Activated T-helper 9 cell treated with anti-CD3 and anti-CD28 coated beads, Interleukin-2, amount 50 U/mL, for 16 hours (primary cell): ENCODE data around the gene DISC1.
"Not testable (repeated sequence)": the region's sequence is repeated elsewhere in the genome, so short reads cannot be mapped to it uniquely, and the experiment has no call there.

Experiments
- DNase-seq: peaks from one replicate; pipeline ENCODE4 v3.0.0-alpha.2; 2020; ENCODE audit warnings: low read depth

Gene DISC1

GRCh38 chr1:231606712-231607111 is 19.9 kb upstream of the DISC1 start:
- no peak for DNase-seq

- DNase-seq: no peak
These were observed 16.2 kb upstream of the DISC1 start for GRCh38 chr1:231610388-231610787.

- DNase-seq: no peak
These were observed 15.5 kb upstream of the DISC1 start for GRCh38 chr1:231611111-231611510.

GRCh38 chr1:231611851-231612250 is 14.7 kb upstream of the DISC1 start:
- DNase-seq: no peak

DNA sequence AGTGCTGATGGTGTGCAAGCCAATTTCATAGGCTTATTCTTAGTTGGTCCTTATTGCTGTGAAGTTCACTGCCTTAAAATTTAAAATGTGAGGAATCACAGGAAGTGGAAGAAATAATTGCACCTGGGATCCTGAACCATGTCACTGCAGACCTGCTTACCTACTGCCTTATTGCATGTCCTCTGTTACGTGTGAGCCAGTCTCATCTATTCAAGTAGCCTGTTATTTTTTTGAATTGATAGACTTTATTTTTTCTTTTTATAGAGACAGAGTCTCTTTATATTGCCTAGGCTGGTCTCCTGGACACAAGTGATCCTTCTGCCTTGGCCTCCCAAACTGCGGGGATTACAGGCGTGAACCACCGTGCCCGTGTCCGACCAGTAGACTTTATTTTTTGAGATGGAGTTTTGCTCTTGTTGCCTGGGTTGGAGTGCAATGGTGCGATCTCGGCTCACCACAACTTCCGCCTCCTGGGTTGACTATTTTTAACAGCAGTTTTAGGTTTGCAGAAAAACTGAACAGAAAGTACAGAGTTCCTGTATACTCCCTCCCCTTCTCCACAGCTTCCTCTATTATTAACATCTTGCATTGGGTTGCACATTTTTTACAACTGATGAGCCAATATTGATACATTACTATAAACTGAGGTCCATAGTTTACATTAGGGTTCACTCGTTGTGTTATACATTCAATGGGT is 14.0 kb upstream of the DISC1 start:
- DNase-seq: no peak

- no peak for DNase-seq
These were observed 12.9 kb upstream of the DISC1 start for GRCh38 chr1:231613419-231614349.

- no peak for DNase-seq
These were observed 9.9 kb upstream of the DISC1 start for GRCh38 chr1:231616667-231617066.

DNA sequence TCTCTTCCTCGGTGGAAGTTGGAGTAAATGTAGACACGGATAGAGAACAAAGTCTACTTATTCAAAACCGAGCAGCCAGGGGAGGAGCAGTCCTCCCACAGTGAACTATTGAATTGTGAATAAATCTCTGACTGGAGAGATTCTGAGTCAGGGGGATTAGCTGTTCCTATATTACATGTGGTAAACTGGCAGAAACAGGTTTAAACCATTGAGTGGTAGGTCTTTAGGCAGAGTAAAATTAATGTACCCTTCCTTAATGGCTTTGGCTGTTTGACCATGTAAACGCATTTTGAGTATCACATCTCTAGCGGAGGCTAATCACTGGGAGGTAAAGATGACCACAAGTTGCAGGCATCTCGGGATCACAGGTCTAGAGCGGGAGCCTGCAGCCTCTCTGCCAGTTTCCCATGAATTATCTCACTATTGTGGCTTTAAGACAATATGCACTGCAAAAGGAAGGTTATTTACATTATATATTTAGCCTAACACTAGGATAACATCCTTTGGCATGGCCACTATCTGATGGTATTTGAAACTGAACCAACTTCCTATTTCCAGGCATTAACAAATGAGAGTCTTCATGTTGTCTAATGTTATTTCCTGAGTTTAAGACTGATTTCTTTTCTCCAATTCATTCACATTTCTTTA is 7.9 kb upstream of the DISC1 start:
- DNase-seq: no peak

GRCh38 chr1:231619257-231619634 is 7.3 kb upstream of the DISC1 start:
- no peak for DNase-seq

DNA sequence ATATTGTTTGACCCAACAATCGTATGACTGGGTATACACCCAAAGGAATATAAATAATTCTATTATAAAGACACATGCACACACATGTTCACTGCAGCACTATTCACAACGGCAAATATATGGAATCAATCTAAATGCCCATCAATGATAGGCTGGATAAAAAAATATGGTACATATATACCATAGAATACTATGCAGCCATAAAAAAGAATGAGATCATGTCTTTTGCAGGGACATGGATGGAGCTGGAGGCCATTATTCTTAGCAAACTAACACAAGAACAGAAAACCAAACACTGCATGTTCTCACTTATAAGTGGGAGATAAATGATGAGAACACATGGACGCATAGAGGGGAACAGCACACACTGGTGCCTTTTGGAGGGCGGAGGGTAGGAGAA is 1.5 kb upstream of the DISC1 start:
- DNase-seq: not testable (repeated sequence)

DNA sequence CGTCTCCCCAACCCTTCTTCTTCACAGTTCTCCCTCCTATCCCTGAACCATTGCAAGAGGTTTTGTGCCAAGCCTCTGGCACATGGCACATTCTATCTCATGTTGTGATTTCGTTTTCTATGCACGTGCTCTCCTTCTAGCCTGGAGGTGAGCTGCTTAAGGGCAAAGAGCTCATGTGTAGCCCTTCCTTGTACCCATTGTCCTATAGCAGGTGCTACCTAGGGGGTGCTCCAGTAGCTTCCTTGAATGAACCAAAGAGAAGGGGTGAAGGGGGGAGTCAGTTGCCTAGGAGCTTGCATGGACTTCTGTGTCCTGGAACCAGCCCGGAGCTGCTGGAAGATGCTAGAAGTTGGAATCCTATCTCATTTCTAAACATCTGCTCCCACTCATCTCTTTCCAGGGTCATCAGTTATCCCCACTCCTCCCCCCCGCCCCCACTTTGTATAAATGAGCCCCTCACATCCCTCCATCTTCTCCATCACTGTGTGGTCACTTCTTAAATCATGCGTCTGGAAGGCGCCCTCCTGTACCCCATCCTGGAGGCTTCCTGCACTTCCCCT is 535 bp upstream of the DISC1 start:
- DNase-seq: no peak

DNA sequence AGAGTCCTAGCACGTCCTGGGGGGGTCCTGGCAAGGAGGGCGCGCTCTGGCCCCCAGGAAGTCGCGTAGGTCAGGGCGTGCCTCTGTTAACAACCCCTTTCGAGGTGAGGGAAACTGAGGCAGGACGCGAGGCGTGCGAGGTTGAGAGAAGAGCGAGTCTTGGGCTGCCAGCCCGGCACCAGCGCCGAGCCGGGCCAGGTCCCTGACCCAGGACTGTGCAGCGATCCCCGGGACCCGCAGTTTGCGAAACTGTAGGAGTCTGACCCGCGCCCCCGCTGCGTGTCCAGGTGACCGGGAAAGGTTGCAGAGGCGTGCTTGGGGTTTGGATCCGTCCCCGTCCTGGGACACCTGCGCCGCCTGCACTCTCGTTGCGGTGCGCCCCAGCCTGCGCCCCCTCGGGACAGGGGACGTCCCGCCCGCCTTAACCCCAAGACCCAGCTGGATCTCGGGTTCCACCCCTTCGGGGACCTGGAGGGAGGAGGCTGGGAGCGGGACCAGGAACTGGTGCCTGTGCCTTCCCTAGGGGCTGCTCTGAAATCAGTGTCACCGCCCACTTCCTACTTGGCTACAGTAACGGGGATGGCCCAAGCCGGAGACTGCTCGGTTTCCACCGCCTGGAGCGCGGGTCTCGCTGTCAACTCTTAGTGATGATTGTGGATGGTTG is 493 bp downstream of the DISC1 start:
- DNase-seq: peak; percentile 20

- no peak for DNase-seq
These were observed 1.8 kb downstream of the DISC1 start for GRCh38 chr1:231628207-231628876.

- DNase-seq: no peak
These were observed 2.5 kb downstream of the DISC1 start for GRCh38 chr1:231629132-231629531.

DNA sequence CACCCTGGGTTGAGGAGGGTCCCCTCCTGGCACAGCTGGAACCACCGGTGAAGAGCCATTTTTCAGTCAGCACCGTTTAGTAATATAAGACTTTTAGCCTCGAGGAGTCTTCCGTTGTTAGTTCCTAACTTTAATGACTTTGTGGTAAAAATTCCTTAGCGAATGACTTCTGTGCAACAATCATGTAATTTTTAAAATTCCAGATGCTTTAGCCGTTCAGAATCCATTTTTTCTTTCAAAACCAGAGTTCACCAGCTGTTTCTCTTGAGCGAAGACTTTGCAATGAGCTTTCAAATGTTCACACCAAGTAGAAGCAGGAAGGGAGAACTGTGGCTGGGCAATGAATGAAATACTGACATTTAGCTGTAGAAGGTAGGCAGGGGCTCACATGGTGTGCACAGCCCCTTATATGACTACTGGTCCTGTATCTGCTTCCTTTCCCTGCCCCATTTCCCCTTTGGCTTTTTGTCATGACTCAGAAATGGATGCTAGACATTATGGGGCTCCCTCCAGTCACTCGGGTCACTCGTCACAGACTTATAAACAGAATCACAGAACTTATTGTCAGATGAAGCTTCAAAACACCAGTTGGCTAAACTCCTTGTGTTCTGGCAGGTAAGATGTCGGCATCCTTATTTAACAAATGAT is 4.1 kb downstream of the DISC1 start:
- no peak for DNase-seq

DNA sequence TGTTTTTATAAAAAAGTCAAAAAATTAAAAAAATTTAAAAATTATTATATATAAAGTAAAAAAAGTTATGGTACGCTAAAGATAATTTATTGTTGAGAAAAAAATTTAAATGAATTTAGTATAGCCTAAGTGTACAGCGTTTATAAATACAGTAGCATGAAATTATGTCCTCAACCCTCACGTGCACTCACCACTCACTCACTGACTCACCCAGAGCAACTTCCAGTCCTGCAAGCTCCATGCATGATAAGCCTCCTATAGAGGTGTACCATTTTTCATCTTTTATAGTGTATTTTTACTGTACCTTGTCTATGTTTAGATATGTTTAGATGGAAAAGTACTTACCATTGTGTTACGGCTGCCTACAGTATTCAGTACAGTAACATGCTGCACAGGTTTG is 5.1 kb downstream of the DISC1 start:
- no peak for DNase-seq

GRCh38 chr1:231632119-231632518 is 5.5 kb downstream of the DISC1 start:
- DNase-seq: no peak

GRCh38 chr1:231634323-231635013 is 7.9 kb downstream of the DISC1 start:
- no peak for DNase-seq

DNA sequence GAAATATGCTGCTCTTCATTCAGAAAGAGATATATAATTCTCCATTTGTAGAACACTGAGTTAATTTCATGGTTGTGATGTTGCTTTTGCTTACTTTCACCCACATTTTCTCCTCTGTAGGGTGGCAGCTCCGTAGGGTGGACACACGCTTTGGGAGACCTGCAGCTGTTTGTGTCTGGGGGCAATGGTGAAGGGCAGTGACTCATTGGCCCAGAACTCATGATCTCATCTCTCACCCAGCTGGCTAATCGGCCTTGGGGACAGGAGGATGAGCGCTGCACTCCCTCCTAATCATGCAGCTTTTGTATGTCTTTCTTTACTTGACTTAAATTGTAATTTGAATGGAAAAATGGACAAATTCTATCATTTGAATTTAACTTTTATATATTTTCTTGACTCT is 9.6 kb downstream of the DISC1 start:
- DNase-seq: no peak

- DNase-seq: not testable (repeated sequence)
These were observed 10.3 kb downstream of the DISC1 start for GRCh38 chr1:231636922-231637321.
